Hematopoietic multipotent progenitor cell treated with erythropoietin and hydrocortisone succinate and interleukin-3 and kit ligand, for 8 days (in vitro differentiated cells): ENCODE results near the gene OPCML.

ENCODE experiments used
- DNase-seq: peaks from one replicate; pipeline ENCODE4 v3.0.0-alpha.2; 2015

The OPCML gene

GRCh38 chr11:133406489-133406888 lies 125.8 kb downstream of the OPCML start:
- no peak for DNase-seq

- DNase-seq: peak; percentile 9
These were observed 128.4 kb downstream of the OPCML start for GRCh38 chr11:133403900-133404299.

GRCh38 chr11:133402551-133402950 lies 129.8 kb downstream of the OPCML start:
- DNase-seq: no peak

- DNase-seq: no peak
These were observed 132.3 kb downstream of the OPCML start for GRCh38 chr11:133399855-133400625.

GRCh38 chr11:133399294-133399693 lies 133.0 kb downstream of the OPCML start:
- no peak for DNase-seq

GRCh38 chr11:133390803-133391202 lies 141.5 kb downstream of the OPCML start:
- DNase-seq: no peak

- DNase-seq: no peak
These were observed 143.2 kb downstream of the OPCML start for GRCh38 chr11:133388975-133389568.

GRCh38 chr11:133388260-133388659 lies 144.0 kb downstream of the OPCML start:
- no peak for DNase-seq

GRCh38 chr11:133386852-133387251 lies 145.4 kb downstream of the OPCML start:
- DNase-seq: no peak

GRCh38 chr11:133386262-133386661 lies 146.0 kb downstream of the OPCML start:
- DNase-seq: peak; percentile 2

- DNase-seq: no peak
These were observed 146.5 kb downstream of the OPCML start for GRCh38 chr11:133385781-133386180.

GRCh38 chr11:133384731-133385130 lies 147.6 kb downstream of the OPCML start:
- DNase-seq: no peak

GRCh38 chr11:133383689-133384088 lies 148.6 kb downstream of the OPCML start:
- DNase-seq: no peak

- DNase-seq: no peak
These were observed 149.1 kb downstream of the OPCML start for GRCh38 chr11:133383201-133383600.

GRCh38 chr11:133382131-133382812 lies 150.0 kb downstream of the OPCML start:
- DNase-seq: no peak

- DNase-seq: no peak
These were observed 150.6 kb downstream of the OPCML start for GRCh38 chr11:133381761-133382130.

- DNase-seq: no peak
These were observed 166.2 kb downstream of the OPCML start for GRCh38 chr11:133366147-133366546.

- no peak for DNase-seq
These were observed 169.4 kb downstream of the OPCML start for GRCh38 chr11:133362916-133363315.

GRCh38 chr11:133362156-133362555 lies 170.1 kb downstream of the OPCML start:
- no peak for DNase-seq

GRCh38 chr11:133361689-133361994 lies 170.7 kb downstream of the OPCML start:
- no peak for DNase-seq

GRCh38 chr11:133360860-133361688 lies 171.2 kb downstream of the OPCML start:
- DNase-seq: no peak

- no peak for DNase-seq
These were observed 177.2 kb downstream of the OPCML start for GRCh38 chr11:133355095-133355494.

- no peak for DNase-seq
These were observed 178.2 kb downstream of the OPCML start for GRCh38 chr11:133354069-133354468.
